ENCODE results near the gene PHF5A.

The PHF5A gene

GRCh38 chr22:41411021-41411851 is 57.3 kb downstream of the PHF5A start:
- DNase-seq = no peak

GRCh38 chr22:41410311-41410751 is 58.2 kb downstream of the PHF5A start:
- DNase-seq = no peak

All from hematopoietic multipotent progenitor cell treated with erythropoietin and hydrocortisone succinate and interleukin-3 and kit ligand, for 6 days (in vitro differentiated cells).